DLD1 (cell line): ENCODE results near the gene LY9.

Source experiments
- in situ Hi-C: cut with HindIII; loops from 2 replicates; pipeline ENCODE4 v1.10.0; 2017; ENCODE audit warnings: low sequenced_read_pairs

The LY9 gene, protein sequence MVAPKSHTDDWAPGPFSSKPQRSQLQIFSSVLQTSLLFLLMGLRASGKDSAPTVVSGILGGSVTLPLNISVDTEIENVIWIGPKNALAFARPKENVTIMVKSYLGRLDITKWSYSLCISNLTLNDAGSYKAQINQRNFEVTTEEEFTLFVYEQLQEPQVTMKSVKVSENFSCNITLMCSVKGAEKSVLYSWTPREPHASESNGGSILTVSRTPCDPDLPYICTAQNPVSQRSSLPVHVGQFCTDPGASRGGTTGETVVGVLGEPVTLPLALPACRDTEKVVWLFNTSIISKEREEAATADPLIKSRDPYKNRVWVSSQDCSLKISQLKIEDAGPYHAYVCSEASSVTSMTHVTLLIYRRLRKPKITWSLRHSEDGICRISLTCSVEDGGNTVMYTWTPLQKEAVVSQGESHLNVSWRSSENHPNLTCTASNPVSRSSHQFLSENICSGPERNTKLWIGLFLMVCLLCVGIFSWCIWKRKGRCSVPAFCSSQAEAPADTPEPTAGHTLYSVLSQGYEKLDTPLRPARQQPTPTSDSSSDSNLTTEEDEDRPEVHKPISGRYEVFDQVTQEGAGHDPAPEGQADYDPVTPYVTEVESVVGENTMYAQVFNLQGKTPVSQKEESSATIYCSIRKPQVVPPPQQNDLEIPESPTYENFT

DNA sequence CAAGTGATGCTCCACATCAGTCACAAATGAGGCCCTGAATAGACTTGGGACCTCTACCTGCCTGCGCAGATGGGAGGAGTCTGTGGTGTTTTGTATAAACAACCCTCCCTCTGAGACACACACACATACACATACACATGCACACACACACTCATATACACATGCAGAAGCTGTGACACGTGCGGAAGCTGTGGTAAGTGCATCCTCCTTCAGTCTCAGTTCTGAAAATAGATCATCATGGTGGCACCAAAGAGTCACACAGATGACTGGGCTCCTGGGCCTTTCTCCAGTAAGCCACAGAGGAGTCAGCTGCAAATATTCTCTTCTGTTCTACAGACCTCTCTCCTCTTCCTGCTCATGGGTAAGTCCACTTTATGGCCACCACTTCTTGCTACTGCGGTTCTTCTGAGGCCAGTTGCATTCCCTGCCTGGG, at the start of gene LY9:
LY9 (plus strand) TSS at position 224 of the 433 bp plus-strand sequence; CDS start at position 238, 14 bp downstream.
- in situ Hi-C loops = no loop called here

DNA sequence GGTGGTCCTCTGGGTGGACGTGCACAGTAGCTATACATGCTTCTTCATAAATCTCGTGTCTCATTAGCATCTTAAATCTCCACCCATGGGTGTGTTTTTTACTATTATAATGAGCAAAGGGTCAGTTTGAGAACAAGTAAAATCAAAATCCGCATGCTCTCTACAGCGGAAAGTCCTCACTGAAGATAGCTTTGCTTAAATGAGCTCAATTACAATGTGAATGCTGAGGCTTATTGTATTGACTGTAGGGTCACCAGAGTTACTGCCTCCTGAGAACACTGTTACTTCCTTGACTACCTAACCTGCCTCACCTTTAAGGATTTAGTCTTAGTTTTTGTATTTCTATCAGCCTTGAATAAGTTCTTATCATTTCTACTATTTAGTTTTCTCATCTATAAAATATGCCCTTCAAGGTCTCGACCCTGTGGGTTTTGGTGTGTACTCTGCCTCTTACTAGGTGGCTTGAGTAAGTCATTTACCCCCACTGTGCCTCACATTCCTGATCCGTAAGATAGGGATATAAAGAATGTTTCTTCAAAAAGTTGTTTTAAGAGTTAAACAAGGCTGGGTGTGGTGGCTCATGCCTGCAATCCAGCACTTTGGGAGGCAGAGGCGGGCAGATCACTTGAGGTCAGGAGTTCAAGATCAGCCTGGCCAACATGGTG, 49.0 kb upstream of the LY9 start:
- in situ Hi-C loops = no loop called here

DNA sequence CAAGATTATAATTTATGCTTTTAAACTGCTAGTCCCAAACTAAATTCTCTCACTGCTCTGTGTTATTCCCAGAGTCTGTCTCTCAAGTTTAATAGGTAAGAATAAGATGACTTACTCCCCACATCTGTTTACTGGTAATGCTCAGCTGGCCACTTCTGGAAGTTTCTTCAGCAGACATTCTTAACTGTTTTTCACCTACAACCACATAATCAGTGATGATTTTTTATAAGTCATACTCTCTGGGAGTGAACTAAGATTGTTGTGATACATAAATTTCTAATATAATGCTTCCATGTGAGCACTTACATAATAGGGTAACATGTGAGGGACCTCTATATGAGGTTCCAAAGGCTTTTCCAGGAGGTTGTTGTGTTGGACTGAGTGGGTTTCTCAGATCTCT, 48.3 kb upstream of the LY9 start:
- in situ Hi-C loops = no loop called here

- in situ Hi-C loops = no loop called here
These were observed 47.6 kb upstream of the LY9 start for GRCh38 chr1:160748181-160748877.

- in situ Hi-C loops = no loop called here
These were observed 47.1 kb upstream of the LY9 start for GRCh38 chr1:160748878-160749269.

- in situ Hi-C loops = no loop called here
These were observed 45.4 kb upstream of the LY9 start for GRCh38 chr1:160750608-160751007.

GRCh38 chr1:160752406-160752805, 43.6 kb upstream of the LY9 start:
- in situ Hi-C loops = no loop called here

- in situ Hi-C loops = no loop called here
These were observed 43.0 kb upstream of the LY9 start for GRCh38 chr1:160752924-160753323.

GRCh38 chr1:160753594-160753993, 42.4 kb upstream of the LY9 start:
- in situ Hi-C loops = no loop called here

- in situ Hi-C loops = no loop called here
These were observed 40.5 kb upstream of the LY9 start for GRCh38 chr1:160755461-160755860.

DNA sequence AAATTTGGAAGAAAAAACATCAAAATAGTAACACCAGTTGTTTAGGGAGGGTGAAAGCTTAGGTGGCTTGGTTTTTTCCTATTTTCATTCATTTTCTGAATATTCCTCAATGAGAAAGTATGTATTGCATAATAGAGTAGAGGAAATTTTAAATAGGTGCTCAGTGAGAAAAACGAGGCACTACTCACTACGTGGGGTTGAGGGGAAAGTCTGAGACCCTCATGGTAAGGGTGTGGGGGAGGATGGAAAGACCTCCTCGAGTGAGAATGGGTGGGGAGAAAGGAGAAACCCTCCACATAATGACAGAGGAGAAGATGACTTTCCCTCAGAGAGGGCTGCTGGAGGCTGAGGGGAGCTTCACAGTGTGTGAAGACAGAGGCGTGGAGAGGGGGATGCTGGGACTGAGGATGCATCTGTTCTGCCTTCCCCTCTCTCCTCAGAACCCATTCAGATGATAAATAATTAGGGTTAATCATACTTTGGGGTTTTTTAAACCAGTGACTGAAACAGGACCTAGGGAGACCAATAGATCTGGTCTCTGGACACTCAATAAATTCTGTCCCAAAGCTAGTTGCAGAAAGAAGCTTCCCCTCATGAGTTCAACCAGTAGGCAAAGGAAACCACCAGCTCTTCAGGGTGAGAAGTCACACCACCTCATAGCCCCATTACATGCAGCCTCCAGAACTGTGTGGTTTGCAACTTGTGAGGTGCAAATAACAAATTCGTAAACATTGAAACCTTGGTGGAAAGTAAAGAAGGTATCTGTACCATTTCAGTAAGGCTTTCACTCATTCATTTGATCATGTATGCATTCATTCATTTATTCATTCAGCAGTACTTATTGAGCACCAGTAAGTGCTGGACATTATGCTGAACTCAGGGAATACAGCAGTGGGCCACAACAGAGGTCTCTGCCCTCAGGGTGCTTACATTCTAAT, 39.8 kb upstream of the LY9 start:
- in situ Hi-C loops = no loop called here

DNA sequence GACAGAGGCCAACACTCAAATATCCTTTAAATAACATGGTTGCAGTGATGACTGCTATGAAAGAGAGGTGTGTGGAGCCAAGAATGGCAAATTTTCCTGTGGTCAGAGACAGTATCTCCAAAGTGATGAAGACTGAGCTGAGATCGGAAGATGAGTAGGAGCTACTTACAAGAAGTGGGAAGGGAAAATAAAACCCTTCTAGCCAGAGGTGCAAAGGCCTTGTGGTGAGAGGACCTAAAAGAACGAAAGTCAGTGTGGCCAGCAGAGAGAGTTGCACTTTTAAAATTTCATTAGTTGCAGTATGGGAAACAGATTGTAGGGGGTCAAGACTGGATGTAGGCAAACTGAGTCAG, 39.1 kb upstream of the LY9 start:
- in situ Hi-C loops = no loop called here

DNA sequence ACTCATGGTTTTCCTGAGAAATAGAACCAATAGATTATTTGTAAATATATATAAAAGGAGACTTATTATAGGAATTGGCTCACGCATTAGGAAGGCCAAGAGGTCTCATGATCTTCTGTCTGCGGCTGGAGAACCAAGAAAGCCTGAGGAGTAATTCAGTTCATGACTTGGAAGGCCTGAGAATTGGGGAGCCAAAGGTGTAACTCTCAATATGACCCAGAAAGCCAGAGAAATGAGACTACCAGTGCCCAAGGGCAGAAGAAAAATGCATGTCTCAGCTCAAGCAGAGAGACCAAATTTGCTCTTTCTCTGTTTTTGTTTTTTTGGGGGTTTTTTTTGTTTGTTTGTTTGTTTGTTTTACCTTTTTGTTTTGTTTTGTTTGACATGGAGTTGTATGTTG, 37.5 kb upstream of the LY9 start:
- in situ Hi-C loops = no loop called here

GRCh38 chr1:160759740-160760139, 36.2 kb upstream of the LY9 start:
- in situ Hi-C loops = no loop called here

DNA sequence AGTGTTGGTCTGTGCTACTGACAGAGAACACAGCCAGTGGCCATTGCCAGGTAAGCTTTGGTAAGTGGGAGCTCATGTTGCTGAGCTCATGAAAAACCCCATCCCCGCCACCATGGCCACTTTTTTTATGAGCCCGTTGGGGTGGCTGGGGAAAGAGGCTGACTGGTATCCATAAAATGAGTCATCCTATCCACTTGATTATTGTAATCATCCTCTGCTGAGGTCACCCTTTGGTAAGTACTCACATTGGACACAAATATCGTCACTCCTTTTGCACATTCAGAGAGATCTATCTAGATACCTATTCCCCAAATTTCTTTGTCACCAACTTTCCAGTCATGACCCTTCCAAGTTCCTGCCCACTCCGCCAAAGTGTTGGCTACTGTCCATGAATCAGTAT, 34.9 kb upstream of the LY9 start:
- in situ Hi-C loops = no loop called here

GRCh38 chr1:160761886-160762285, 34.1 kb upstream of the LY9 start:
- in situ Hi-C loops = no loop called here

GRCh38 chr1:160763993-160764392, 32.0 kb upstream of the LY9 start:
- in situ Hi-C loops = no loop called here

- in situ Hi-C loops = no loop called here
These were observed 28.3 kb upstream of the LY9 start for GRCh38 chr1:160767395-160768294.

- in situ Hi-C loops = no loop called here
These were observed 27.7 kb upstream of the LY9 start for GRCh38 chr1:160768295-160768657.
